HEK293 (cell line): Measurements from ENCODE around the gene SULT1B1.

Experiments
- CTCF ChIA-PET: fragments of 350-600 bp; formaldehyde crosslinking; extraction: SDS; loops from one replicate; lab custom pipeline; 2021; ENCODE audit warnings: antibody characterized with exemption; lab: Yijun Ruan, JAX
- POLR2A ChIA-PET: fragments of 300-600 bp; formaldehyde crosslinking; extraction: SDS; loops from one replicate; lab custom pipeline; 2020; ENCODE audit warnings: antibody characterized with exemption, inconsistent platforms; lab: Yijun Ruan, JAX
- H3K27ac ChIP-seq: fragments of 200-500 bp; sonication (Bioruptor generic); 2 replicates; pipeline ENCODE4 v1.5.1; 2014; ENCODE audit warnings: low read depth, low read length, control low read depth, inconsistent platforms; ENCODE audit errors: extremely low read depth
- H3K36me3 ChIP-seq, 2 experiments: fragments of 200-500 bp in 1 of 2; sonication (Bioruptor generic) in 1 of 2; 1 replicate in 1 of 2; 2 replicates in 1 of 2; pipeline ENCODE4 v1.5.1; 2014 to 2017; ENCODE audit warnings: inconsistent platforms in 2 of 2, low read length in 2 of 2; ENCODE audit not compliant: control insufficient read depth in 2 of 2, insufficient read depth in 1 of 2
- H3K4me1 ChIP-seq: fragments of 200-500 bp; sonication (Bioruptor generic); 2 replicates; pipeline ENCODE4 v1.5.1; 2014; ENCODE audit warnings: mild to moderate bottlenecking, low read length, inconsistent platforms; ENCODE audit not compliant: control insufficient read depth, insufficient read depth
- H3K4me3 ChIP-seq: 2 replicates; pipeline ENCODE4 v1.5.1; 2011; ENCODE audit warnings: low read depth, mild to moderate bottlenecking, control low read depth, low read length, moderate library complexity
- H3K9me3 ChIP-seq: fragments of 200-500 bp; sonication (Bioruptor generic); 2 replicates; pipeline ENCODE4 v1.5.1; 2014; ENCODE audit warnings: low read depth, low read length, inconsistent platforms; ENCODE audit not compliant: control insufficient read depth, insufficient read depth
- ATF2 ChIP-seq: fragments of 450-650 bp; formaldehyde crosslinking; IDR thresholded peaks from 2 replicates; pipeline ENCODE4 v1.5.1; 2016; ENCODE audit warnings: missing biosample characterization, missing genetic modification characterization, low read depth
- KLF7 ChIP-seq: fragments of 450-650 bp; formaldehyde crosslinking; IDR thresholded peaks from 2 replicates; pipeline ENCODE4 v1.5.1; 2016; ENCODE audit warnings: missing biosample characterization, missing genetic modification characterization, borderline replicate concordance
- OVOL3 ChIP-seq: fragments of 450-650 bp; formaldehyde crosslinking; IDR thresholded peaks from 2 replicates; pipeline ENCODE4 v1.5.1; 2016; ENCODE audit warnings: missing biosample characterization, missing genetic modification characterization
- REST ChIP-seq: fragments of 450-650 bp; formaldehyde crosslinking; IDR thresholded peaks from 2 replicates; pipeline ENCODE4 v1.5.1; 2016; ENCODE audit warnings: missing biosample characterization, missing genetic modification characterization
- ZFP37 ChIP-seq: fragments of 450-650 bp; formaldehyde crosslinking; IDR thresholded peaks from 2 replicates; pipeline ENCODE4 v1.5.1; 2016; ENCODE audit warnings: missing biosample characterization, missing genetic modification characterization
- ZFP69B ChIP-seq: fragments of 450-650 bp; formaldehyde crosslinking; IDR thresholded peaks from 2 replicates; pipeline ENCODE4 v1.5.1; 2016; ENCODE audit warnings: missing biosample characterization, missing genetic modification characterization
- ZNF112 ChIP-seq: fragments of 450-650 bp; formaldehyde crosslinking; IDR thresholded peaks from 2 replicates; pipeline ENCODE4 v1.5.0; 2017; ENCODE audit warnings: missing biosample characterization, missing genetic modification characterization
- ZNF114 ChIP-seq: fragments of 450-650 bp; formaldehyde crosslinking; IDR thresholded peaks from 2 replicates; pipeline ENCODE4 v1.5.0; 2017; ENCODE audit warnings: missing biosample characterization, missing genetic modification characterization
- ZNF121 ChIP-seq: fragments of 450-650 bp; formaldehyde crosslinking; IDR thresholded peaks from 2 replicates; pipeline ENCODE4 v1.5.1; 2016; ENCODE audit warnings: missing biosample characterization, missing genetic modification characterization
- ZNF148 ChIP-seq: fragments of 450-650 bp; formaldehyde crosslinking; IDR thresholded peaks from 2 replicates; pipeline ENCODE4 v1.5.0; 2017; ENCODE audit warnings: missing biosample characterization, missing genetic modification characterization, borderline replicate concordance
- ZNF335 ChIP-seq: fragments of 450-650 bp; formaldehyde crosslinking; conservative IDR thresholded peaks from 2 replicates; pipeline ENCODE4 v1.5.1; 2016; ENCODE audit warnings: missing biosample characterization, missing genetic modification characterization
- ZNF449 ChIP-seq: fragments of 450-650 bp; formaldehyde crosslinking; IDR thresholded peaks from 2 replicates; pipeline ENCODE4 v1.5.1; 2017; ENCODE audit warnings: missing biosample characterization, mild to moderate bottlenecking, missing genetic modification characterization, moderate library complexity
- ZNF521 ChIP-seq: fragments of 450-650 bp; formaldehyde crosslinking; IDR thresholded peaks from 2 replicates; pipeline ENCODE4 v1.5.1; 2017; ENCODE audit warnings: missing biosample characterization, mild to moderate bottlenecking, missing genetic modification characterization
- ZNF548 ChIP-seq: fragments of 450-650 bp; formaldehyde crosslinking; IDR thresholded peaks from 2 replicates; pipeline ENCODE4 v1.5.1; 2016; ENCODE audit warnings: missing biosample characterization, missing genetic modification characterization
- ZNF621 ChIP-seq: fragments of 450-650 bp; formaldehyde crosslinking; IDR thresholded peaks from 2 replicates; pipeline ENCODE4 v1.5.1; 2017; ENCODE audit warnings: missing biosample characterization, missing genetic modification characterization
- ZNF777 ChIP-seq: fragments of 450-650 bp; formaldehyde crosslinking; IDR thresholded peaks from 2 replicates; pipeline ENCODE4 v1.5.1; 2017; ENCODE audit warnings: missing biosample characterization, missing genetic modification characterization, borderline replicate concordance
- TF ChIP-seq, protein P1 (sequence below): fragments of 450-650 bp; formaldehyde crosslinking; IDR thresholded peaks from 2 replicates; pipeline ENCODE4 v1.5.1; 2016; ENCODE audit warnings: missing biosample characterization, missing genetic modification characterization, low read depth
- TF ChIP-seq, protein P2 (sequence below): fragments of 450-650 bp; formaldehyde crosslinking; IDR thresholded peaks from 2 replicates; pipeline ENCODE4 v1.5.1; 2017; ENCODE audit warnings: missing biosample characterization, missing genetic modification characterization

The SULT1B1 gene

DNA sequence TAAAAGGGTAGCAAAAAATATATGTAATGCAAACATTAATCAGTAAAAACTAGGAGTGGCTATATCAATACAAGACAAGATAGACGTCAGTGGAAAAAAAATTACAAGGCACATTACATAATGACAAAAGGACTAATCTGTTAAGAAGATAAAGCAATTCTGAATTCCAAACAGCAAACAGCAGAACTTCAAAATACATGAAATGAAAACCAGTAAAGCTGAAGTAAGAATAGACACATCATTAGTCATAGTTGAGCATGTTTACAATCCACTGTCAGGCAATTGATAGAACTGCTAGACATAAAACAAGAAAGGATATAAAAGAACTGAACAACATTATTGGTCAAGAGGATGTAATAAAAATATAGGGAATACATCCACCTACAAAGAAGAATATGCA lies 12.2 kb downstream of the SULT1B1 start:
- TF ChIP-seq ZFP69B (tag by site-specific recombination) (no peak), ZNF121 (tag by site-specific recombination) (no peak), ZNF148 (tag by site-specific recombination) (no peak), ZFP37 (tag by site-specific recombination) (no peak), ZNF335 (tag by site-specific recombination) (no peak), ZNF521 (no peak), OVOL3 (tag by site-specific recombination) (no peak), ZNF112 (no peak), ATF2 (no peak), ZNF114 (tag by site-specific recombination) (no peak), ZNF548 (tag by site-specific recombination) (no peak), REST (tag by site-specific recombination) (no peak), ZNF449 (no peak), KLF7 (no peak), ZNF621 (tag by site-specific recombination) (no peak), ZNF777 (no peak)
- TF ChIP-seq, protein P1, sequence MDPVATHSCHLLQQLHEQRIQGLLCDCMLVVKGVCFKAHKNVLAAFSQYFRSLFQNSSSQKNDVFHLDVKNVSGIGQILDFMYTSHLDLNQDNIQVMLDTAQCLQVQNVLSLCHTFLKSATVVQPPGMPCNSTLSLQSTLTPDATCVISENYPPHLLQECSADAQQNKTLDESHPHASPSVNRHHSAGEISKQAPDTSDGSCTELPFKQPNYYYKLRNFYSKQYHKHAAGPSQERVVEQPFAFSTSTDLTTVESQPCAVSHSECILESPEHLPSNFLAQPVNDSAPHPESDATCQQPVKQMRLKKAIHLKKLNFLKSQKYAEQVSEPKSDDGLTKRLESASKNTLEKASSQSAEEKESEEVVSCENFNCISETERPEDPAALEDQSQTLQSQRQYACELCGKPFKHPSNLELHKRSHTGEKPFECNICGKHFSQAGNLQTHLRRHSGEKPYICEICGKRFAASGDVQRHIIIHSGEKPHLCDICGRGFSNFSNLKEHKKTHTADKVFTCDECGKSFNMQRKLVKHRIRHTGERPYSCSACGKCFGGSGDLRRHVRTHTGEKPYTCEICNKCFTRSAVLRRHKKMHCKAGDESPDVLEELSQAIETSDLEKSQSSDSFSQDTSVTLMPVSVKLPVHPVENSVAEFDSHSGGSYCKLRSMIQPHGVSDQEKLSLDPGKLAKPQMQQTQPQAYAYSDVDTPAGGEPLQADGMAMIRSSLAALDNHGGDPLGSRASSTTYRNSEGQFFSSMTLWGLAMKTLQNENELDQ = no peak
- TF ChIP-seq, protein P2, sequence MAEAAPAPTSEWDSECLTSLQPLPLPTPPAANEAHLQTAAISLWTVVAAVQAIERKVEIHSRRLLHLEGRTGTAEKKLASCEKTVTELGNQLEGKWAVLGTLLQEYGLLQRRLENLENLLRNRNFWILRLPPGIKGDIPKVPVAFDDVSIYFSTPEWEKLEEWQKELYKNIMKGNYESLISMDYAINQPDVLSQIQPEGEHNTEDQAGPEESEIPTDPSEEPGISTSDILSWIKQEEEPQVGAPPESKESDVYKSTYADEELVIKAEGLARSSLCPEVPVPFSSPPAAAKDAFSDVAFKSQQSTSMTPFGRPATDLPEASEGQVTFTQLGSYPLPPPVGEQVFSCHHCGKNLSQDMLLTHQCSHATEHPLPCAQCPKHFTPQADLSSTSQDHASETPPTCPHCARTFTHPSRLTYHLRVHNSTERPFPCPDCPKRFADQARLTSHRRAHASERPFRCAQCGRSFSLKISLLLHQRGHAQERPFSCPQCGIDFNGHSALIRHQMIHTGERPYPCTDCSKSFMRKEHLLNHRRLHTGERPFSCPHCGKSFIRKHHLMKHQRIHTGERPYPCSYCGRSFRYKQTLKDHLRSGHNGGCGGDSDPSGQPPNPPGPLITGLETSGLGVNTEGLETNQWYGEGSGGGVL (tag by site-specific recombination) = no peak
- no peak overlapping the region for H3K27ac ChIP-seq
- H3K36me3 ChIP-seq = no peaks in the 10 kb centered on the region
- H3K4me1 ChIP-seq = no peaks in the 10 kb centered on the region
- POLR2A ChIA-PET = no interaction called here
- CTCF ChIA-PET = interaction anchor here (0.7 to 0.9 kb wide), 2 partner anchors 12 to 133 kb away, joined by 4 read pairs; no protein-coding TSS in a partner anchor
- H3K4me3 ChIP-seq = no peak overlapping the region
- no peaks in the 10 kb centered on the region for H3K9me3 ChIP-seq
